A673 (cell line): Measurements from ENCODE around the gene ACTRT1. TPM values are rescaled to one million over a fixed set of nuclear protein-coding genes. Genes with fewer than 3 reads are reported as not detected.

ENCODE experiments used
- BruUV-seq: library from RNA; stranded (reverse); fragments of 400-500 nt; replicated peaks from 2 replicates; lab custom pipeline; 2021; lab: Mats Ljungman, UMichigan
- CTCF ChIA-PET: fragments of 300-600 bp; sonication (Branson Sonifier 250); formaldehyde crosslinking; loops from one replicate; lab custom pipeline; 2022; ENCODE audit warnings: antibody characterized with exemption; lab: Charles Lee
- POLR2A ChIA-PET: fragments of 300-600 bp; sonication (Branson Sonifier 250); formaldehyde crosslinking; loops from one replicate; lab custom pipeline; 2022; ENCODE audit warnings: antibody characterized with exemption; ENCODE audit not compliant: low non-redundant PET; lab: Charles Lee
- DNase-seq: peaks from one replicate; pipeline ENCODE4 v3.0.0-alpha.2; 2015; ENCODE audit warnings: low spot score
- H3K27ac ChIP-seq: fragments of 200-600 bp; sonication (generic); 2 replicates; pipeline ENCODE4 v1.5.1; 2016; ENCODE audit warnings: mixed run types, low read depth, mild to moderate bottlenecking, mixed read lengths, antibody characterized with exemption, low read length; ENCODE audit not compliant: poor library complexity, severe bottlenecking
- H3K27me3 ChIP-seq: fragments of 200-600 bp; sonication (generic); replicated peaks from 2 replicates; pipeline ENCODE4 v1.6.1; 2017; ENCODE audit warnings: mixed run types, low read depth, mild to moderate bottlenecking, mixed read lengths, antibody characterized with exemption, low read length; ENCODE audit not compliant: insufficient read depth, poor library complexity
- H3K36me3 ChIP-seq: fragments of 200-600 bp; sonication (generic); 2 replicates; pipeline ENCODE4 v1.6.1; 2016; ENCODE audit warnings: mixed run types, mild to moderate bottlenecking, mixed read lengths, antibody characterized with exemption, low read length; ENCODE audit not compliant: insufficient read depth, poor library complexity, severe bottlenecking
- H3K4me1 ChIP-seq: fragments of 200-600 bp; sonication (generic); 2 replicates; pipeline ENCODE4 v1.6.1; 2017; ENCODE audit warnings: mixed run types, mild to moderate bottlenecking, mixed read lengths, antibody characterized with exemption, low read length; ENCODE audit not compliant: insufficient read depth, poor library complexity, severe bottlenecking
- H3K4me3 ChIP-seq: fragments of 200-600 bp; sonication (generic); 2 replicates; pipeline ENCODE4 v1.5.1; 2016; ENCODE audit warnings: low read depth, mixed run types, mild to moderate bottlenecking, mixed read lengths, low read length; ENCODE audit not compliant: poor library complexity, severe bottlenecking
- H3K9me3 ChIP-seq: fragments of 200-600 bp; sonication (generic); 2 replicates; pipeline ENCODE4 v1.6.1; 2016; ENCODE audit warnings: mixed run types, low read depth, mild to moderate bottlenecking, mixed read lengths, antibody characterized with exemption, low read length; ENCODE audit not compliant: poor library complexity, severe bottlenecking
- EZH2 ChIP-seq: fragments of 200-600 bp; sonication (generic); IDR thresholded peaks from 2 replicates; pipeline ENCODE4 v1.6.1; 2017; ENCODE audit warnings: borderline replicate concordance, low read depth, mild to moderate bottlenecking, mixed read lengths, antibody characterized with exemption, low read length; ENCODE audit not compliant: poor library complexity, severe bottlenecking
- intact Hi-C: fragments of 100-400 bp; cut with micrococcal nuclease; formaldehyde crosslinking; loops from one replicate; pipeline ENCODE4 v1.10.0; 2022; ENCODE audit not compliant: unreplicated experiment
- total RNA-seq: library from RNA; stranded (reverse); gene quantifications from 2 replicates; pipeline ENCODE4 v1.2.3, GENCODE V29; 2021
- TF ChIP-seq, protein P1 (sequence below): fragments of 300-800, 200-600 bp; sonication (generic); conservative IDR thresholded peaks from 2 replicates; pipeline ENCODE4 v1.5.1; 2017; ENCODE audit warnings: low read depth, mild to moderate bottlenecking, antibody characterized with exemption, low read length, moderate library complexity, mixed read lengths

ACTRT1 gene
- total RNA-seq, 1 experiment from 2014 or later, result not detected

DNA sequence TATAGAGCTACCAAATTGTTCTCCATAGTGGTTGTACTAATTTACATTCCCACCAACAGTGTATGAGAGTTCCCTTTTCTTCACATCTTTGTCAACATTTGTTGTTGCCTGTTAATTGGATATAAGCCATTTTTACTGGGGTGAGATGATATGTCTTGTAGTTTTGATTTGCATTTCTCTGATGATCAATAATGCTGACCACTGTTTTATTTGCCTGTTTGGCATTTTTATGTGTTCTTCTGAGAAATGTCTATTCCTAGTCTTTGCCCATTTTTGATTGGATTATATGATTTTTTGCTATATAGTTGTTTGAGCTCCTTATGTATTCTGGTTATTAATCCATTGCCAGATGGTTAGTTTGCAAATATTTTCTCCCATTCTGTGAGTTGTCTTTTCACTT, 44.3 kb downstream of the ACTRT1 start:
- ChIA-PET POLR2A (no interaction called here), CTCF (no interaction called here)
- Histone ChIP-seq H3K36me3 (no peaks in the 10 kb centered on the region), H3K4me1 (no peaks in the 10 kb centered on the region), H3K27ac (no peak overlapping the region), H3K27me3 (no peaks in the 10 kb centered on the region), H3K9me3 (no peaks in the 10 kb centered on the region), H3K4me3 (no peak overlapping the region)
- TF ChIP-seq EZH2, result no peak
- TF ChIP-seq, protein P1, sequence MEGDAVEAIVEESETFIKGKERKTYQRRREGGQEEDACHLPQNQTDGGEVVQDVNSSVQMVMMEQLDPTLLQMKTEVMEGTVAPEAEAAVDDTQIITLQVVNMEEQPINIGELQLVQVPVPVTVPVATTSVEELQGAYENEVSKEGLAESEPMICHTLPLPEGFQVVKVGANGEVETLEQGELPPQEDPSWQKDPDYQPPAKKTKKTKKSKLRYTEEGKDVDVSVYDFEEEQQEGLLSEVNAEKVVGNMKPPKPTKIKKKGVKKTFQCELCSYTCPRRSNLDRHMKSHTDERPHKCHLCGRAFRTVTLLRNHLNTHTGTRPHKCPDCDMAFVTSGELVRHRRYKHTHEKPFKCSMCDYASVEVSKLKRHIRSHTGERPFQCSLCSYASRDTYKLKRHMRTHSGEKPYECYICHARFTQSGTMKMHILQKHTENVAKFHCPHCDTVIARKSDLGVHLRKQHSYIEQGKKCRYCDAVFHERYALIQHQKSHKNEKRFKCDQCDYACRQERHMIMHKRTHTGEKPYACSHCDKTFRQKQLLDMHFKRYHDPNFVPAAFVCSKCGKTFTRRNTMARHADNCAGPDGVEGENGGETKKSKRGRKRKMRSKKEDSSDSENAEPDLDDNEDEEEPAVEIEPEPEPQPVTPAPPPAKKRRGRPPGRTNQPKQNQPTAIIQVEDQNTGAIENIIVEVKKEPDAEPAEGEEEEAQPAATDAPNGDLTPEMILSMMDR, result no peak
- intact Hi-C loops, result no loop called here
- no TSS peak for BruUV-seq
- DNase-seq, result no peak
